ENCODE results near the gene SOX11.

The SOX11 gene

DNA sequence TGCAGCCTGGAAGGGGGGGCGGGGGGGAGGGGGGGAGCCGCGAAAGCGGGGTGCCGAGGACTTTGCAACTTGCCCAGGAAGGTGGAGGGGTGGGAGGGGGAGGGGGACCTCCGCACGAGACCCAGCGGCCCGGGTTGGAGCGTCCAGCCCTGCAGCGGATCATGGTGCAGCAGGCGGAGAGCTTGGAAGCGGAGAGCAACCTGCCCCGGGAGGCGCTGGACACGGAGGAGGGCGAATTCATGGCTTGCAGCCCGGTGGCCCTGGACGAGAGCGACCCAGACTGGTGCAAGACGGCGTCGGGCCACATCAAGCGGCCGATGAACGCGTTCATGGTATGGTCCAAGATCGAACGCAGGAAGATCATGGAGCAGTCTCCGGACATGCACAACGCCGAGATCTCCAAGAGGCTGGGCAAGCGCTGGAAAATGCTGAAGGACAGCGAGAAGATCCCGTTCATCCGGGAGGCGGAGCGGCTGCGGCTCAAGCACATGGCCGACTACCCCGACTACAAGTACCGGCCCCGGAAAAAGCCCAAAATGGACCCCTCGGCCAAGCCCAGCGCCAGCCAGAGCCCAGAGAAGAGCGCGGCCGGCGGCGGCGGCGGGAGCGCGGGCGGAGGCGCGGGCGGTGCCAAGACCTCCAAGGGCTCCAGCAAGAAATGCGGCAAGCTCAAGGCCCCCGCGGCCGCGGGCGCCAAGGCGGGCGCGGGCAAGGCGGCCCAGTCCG, 540 bp downstream of the SOX11 start:
- DNase-seq: no peak

DNA sequence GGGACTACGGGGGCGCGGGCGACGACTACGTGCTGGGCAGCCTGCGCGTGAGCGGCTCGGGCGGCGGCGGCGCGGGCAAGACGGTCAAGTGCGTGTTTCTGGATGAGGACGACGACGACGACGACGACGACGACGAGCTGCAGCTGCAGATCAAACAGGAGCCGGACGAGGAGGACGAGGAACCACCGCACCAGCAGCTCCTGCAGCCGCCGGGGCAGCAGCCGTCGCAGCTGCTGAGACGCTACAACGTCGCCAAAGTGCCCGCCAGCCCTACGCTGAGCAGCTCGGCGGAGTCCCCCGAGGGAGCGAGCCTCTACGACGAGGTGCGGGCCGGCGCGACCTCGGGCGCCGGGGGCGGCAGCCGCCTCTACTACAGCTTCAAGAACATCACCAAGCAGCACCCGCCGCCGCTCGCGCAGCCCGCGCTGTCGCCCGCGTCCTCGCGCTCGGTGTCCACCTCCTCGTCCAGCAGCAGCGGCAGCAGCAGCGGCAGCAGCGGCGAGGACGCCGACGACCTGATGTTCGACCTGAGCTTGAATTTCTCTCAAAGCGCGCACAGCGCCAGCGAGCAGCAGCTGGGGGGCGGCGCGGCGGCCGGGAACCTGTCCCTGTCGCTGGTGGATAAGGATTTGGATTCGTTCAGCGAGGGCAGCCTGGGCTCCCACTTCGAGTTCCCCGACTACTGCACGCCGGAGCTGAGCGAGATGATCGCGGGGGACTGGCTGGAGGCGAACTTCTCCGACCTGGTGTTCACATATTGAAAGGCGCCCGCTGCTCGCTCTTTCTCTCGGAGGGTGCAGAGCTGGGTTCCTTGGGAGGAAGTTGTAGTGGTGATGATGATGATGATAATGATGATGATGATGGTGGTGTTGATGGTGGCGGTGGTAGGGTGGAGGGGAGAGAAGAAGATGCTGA, 1.4 kb downstream of the SOX11 start:
- DNase-seq: no peak

DNA sequence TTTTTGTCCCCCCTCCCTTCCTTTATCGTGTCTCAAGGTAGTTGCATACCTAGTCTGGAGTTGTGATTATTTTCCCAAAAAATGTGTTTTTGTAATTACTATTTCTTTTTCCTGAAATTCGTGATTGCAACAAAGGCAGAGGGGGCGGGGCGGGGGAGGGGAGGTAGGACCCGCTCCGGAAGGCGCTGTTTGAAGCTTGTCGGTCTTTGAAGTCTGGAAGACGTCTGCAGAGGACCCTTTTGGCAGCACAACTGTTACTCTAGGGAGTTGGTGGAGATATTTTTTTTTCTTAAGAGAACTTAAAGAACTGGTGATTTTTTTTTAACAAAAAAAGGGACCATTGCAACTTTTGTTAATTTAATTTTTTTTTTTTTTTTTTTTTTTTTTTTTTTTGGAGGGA, 2.1 kb downstream of the SOX11 start:
- DNase-seq: no peak

DNA sequence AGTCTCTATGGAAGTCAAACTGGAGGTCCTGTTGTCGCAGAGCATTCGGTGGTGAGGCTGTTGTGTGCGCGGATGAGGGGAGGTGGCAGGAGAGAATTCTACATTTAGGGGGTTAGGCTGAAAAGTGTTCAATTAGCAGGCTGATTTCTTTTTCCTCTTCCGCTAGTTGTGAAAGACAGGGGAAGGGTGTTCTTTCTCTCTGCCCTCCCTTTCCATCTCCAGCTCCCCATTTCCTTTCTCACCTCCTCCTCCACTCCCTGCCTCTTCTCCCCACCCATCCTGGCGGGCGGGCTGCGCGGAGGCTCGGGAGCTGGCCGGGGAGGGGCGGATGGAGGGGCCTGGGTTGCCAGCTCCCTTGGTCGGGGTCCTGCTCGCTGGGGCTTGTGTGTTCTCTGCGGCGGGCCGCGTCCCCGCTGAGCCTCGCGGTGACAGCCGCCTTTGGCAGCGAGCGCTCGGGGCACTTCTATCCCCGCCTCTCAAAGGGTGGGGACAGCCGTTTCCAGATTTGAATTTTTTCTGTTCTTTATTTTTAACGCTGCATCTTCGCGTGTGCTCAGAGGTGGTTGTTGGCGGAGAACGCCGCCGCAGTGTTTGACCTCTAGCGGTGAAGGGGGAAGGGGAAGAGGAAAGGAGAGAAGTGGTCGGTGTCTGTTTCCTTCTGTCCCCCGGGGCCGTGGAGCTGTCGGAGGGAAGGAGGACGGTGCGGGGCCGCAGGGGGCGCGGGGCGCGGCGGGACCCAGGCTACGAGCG, 3.6 kb downstream of the SOX11 start:
- no peak for DNase-seq

DNA sequence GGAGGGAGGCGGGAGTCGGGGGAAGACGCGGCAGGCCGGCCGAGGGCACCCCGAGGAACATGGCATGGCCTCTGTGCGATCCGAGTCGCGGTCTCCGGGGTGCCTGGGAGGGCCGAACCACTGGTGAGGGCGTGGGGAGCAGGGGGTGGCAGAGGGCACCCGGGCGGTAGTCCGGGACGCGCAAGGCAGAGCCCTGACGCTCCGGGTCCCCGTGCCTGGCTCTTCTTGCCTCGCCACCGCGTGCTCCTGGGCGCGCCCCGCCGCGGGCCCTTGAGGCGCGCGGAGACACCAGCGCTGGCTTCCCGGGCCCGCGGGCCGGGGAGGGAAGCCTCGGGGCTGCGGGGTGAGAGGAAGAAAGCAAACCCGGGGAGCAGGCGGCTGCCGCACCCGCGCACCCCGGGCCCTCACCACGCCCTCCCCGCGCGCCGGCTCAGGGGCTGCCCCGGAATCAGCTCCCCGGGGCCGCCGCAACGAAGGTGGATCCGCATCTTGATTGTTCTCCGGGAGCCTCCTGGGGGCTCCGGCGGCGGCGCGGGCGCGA, 4.3 kb downstream of the SOX11 start:
- DNase-seq: no peak

DNA sequence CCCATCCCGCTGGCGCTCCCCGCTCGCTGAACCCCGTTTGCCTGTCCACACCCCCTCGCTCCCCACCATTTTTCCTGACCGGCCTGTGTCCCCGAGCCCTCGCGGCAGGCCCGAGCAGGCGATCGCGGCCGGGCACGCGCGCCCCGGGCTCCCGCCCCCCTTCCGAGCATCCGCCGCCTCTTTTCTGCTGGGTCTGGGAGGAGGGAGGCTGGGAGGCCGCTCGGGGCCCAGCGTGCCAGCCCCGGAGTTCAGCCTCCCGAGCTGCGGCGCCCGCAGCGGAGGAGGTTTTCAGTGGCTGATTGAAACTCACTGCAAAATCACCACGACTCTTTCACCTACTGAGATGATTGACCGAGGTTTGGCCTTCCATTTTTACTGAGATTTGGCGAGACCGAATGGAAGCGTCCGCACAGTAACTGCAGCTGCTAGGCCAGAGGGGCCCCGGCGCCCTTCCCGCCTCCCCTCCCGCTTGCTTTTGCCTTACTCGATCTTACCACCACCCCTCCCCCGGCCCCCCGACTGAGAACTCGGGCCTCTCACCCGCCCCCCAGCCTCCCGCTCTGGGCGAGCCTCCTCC, 4.8 kb downstream of the SOX11 start:
- no peak for DNase-seq

DNA sequence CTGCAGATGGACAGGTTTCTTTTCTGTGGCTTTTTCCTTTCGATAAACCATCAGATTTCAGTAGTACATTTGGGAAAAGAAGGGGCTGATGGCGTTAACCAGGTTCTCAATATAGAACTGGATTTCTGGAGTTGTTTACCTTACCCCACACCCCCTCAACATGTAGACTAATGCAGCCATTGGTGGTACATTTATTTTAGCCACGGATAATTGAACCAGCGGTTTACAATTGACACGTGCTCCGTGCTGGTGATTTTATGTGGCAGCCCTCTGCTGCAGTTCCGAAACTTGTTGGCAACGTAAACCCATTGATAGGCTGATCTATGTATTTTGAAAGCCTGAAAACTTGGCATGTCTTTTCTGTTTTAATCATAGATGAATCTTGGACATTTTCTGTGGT, 5.4 kb downstream of the SOX11 start:
- DNase-seq: no peak

DNA sequence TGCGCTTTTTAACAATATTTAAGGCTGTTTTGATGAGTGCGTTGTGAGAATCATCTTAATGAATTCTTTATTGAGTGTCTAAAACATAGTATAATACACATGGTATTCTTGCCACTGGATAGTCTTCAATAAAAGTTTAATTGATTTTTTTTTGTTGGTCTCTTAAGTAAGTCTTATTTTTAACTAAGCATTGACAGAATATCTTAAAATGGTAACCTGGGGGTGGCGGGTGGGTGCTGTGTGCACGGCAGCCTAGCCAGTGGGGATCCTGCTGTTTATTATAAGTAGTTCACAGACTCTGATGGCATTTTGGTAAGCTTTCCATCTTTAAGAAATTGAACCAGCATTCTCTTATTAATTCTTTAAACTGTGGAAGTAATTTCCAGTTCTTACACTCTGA, 6.0 kb downstream of the SOX11 start:
- DNase-seq: no peak

DNA sequence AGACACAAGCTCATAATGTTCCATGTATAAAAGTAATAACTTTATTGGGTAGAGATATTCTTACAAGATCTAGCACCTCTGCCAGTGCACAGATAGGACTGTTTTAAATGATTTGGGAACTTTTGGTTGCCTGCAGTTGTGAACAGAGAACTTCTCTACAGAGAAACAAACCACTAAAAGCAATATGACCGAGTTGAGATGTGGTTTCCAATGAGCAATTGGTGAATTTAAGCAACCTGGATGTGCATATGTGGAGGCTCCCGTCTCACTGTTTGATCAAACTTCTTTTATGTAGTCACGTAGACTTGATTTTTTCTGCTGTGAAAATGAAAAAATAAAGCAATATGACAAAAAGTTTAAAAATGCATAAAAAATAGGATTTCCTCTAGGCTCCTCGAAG, 7.8 kb downstream of the SOX11 start:
- DNase-seq: no peak

DNA sequence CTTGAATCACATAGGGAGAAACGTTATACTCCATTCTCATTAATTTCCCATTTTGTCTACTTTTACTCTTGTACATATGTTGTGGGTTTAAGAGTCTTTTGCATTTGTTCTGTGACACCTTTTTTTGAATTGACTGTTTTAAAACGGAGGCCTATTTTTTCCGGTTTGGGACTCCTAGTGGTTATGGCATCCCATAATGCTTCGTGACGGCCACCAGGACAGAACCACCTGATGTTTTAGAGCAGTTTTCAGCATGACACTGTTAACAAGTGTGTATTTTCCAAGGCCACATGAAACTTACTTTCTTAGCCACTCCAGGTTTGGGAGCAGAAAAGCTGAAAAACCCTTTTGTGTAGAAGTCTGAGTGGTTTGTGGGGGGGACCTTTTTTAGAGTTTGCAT, 8.4 kb downstream of the SOX11 start:
- DNase-seq: no peak

DNA sequence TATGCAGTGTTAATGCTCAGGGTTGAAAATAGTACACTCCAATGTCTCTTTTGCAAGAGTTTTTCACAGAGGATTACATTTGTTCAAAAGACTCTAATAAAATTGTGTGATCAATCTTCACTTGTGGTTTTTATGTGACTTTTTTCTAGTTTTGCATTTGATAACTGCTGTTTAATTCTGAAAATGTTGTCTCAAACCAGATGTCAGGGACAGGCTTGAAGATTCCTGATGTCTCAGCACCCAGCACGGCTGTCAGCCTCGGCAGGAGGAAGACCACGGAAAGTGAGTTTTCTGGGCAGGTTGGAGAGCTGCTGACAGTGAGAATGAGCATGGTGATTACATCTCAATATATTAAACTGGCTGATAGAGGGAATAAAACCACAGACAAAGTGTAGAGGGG, 9.1 kb downstream of the SOX11 start:
- no peak for DNase-seq

DNA sequence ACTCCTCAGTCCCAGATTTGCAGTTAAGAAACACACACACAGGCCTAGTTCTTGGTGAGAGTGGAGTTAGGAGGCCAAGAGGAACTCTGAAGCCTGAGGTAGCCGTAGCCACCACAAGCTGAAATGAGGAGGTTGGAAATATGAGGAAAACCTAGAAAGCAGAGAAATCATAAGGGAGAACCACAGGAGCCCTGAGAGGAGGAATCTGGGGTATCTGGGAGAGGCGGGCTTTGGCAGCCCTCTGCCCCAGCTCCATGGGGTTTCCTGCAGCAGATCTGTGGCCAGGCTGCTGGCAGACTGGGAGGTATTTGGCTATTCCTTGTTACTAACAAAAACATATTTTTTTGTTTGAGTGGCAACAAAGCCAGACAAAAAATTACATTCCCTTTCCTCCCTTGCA, 11.0 kb downstream of the SOX11 start:
- no peak for DNase-seq

DNA sequence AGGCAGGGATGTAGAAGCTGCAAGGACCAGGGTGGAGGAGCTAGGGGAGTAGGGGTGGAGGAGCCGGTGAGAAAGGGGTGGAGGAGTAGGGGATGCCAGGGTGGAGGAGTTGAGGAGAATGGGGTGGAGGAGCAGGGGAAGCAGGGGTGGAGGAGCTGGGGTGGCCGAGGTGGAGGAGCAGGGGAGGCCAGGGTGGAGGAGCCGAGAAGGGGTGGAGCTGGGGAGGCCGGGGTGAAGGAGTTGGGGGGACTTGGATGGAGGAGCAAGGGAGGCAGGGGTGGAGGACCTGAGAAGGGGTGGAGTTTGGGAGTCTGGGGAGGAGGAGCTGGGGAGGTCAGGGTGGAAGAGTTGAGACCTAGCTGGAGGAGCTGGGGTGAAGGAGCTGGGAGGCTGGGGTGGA, 13.3 kb downstream of the SOX11 start:
- no peak for DNase-seq

DNA sequence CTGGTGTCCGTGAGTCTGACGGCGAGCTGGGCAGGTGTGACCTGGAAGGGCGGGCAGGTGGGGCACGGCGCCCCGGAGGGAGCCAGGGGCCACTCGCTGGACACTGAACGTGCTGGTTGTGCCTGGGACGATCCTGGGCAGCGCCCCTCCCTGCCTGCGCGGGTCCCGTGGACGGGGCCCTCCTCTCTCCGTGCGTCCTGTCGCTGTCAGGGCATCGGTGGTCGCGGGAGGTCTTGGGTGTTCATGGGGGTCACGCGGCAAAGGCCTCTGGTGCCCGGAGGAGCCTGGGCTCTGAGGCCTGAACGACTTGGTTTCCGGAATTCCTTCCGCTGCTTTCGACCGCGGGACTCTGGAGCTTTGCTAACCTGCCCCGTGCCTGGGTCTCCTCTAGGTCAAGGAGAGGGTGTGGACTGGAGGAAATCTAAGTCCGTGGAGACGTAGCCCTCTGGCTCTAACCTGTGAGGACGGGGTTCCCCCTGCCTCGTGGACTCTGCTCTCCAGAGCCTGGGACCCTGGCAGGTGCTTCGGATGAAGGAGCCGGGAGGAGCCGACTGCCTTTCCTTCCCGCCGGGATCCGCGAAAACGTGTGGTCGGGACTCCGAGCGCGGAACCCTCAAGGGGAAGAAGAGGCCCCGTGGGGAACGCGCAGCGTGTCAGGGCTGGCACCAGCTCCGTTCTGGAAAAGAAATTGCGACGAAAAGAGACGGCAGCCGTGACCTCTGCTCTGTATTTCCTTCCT, 14.7 kb downstream of the SOX11 start:
- no peak for DNase-seq

DNA sequence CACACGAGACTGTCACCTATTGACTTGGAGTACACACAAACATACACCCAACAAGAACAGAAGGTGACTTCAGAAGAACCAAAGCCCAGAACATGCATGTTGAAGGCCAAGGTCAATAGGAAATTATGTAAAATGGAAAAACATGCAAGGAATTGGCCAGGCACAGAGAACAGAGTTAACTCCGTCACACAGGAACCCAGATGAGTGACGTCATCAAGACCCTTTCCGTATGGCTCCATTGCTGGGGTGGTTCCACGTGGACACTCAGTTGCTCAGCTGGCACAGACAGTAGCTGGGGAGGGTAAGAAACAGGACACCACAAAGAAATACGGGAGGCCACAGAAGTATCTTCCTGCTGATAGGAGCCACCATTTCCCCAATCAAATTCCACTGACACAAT, 18.4 kb downstream of the SOX11 start:
- no peak for DNase-seq

DNA sequence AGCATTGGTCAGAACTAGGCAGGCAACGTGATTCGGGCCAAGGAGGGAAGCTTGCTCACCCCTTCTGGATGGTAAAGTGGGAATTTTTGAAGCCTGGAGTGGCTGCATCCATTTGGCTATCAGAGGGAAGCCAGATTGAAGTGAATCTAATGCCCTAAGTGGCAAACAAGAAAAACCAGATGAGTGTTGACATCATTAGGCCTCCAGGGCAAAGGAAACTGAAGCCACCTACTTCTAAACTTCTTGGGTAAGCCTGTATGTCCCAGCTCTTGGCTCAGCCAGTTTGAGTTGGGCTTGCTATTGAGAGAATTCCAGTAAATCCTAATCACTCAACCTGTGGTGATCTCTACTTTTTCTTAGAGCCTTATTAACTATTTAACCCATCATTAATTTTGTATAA, 20.9 kb downstream of the SOX11 start:
- DNase-seq: no peak

DNA sequence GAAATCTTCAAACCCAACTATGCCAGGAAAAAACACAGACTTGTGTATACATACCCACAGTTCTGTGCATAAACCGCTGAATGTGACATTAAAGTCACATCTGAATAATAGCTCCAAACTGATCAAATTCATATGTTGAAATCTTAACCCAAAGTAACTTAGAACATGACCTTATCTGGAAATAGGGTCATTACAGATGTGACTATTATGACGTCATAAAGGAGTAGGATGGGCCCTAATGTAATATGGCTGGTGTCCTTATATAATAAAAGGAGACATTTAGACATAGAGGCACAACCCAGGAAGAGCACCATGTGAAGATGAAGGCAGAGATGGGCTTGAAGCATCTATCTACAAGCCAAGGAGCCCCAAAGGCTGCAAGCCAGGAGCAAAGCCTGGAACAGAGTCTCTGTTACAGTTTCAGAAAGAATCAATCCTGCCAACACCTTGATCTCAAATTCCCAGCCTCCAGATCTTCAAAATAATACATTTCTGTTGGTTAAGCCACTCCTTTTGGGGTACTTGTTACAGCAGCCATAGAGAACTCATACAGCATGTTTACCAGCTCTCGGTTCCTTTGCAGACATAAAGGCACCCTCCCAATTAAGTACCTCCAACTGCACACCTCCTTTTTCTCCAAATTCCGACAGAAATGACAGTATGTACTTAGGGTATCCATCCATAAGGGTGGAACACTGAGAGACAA, 27.6 kb downstream of the SOX11 start:
- no peak for DNase-seq

DNA sequence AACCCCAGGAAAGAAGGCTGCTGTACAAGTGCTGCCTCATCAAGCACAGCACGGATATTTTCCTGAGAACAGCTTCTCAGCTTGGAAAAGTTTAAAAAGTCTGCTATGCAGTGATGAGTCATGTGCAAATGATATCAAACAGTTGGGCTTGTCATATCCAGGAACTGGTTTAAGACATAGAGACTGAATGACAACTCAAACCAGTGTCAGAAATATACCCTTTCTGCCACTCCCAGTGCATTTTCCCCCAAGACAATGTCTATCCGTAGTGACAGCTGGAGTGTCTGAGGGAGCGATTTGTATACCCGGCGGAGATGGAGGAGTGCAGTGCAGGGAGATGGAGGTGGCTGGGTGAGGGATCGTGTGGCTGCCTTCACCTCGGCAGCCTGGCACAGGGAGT, 28.2 kb downstream of the SOX11 start:
- no peak for DNase-seq

DNA sequence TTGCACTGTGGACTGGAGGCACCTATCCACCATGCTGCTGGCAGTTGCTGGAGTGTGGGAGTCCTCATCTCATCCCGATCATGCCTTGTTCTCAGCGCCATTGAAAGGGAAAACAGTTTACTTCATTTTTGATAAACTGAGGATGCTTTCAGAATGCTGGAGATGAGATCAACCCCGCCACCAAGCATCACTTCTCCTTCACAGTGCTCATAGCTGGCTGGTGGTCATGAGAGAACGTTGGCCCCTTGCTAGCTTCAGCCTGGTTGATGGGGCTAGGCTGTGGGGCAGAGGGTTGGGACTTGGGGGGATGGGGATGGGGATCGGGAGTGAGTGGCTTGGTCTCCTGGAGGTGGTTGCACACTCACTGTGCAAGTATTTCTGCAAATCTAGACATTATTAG, 30.1 kb downstream of the SOX11 start:
- no peak for DNase-seq

DNA sequence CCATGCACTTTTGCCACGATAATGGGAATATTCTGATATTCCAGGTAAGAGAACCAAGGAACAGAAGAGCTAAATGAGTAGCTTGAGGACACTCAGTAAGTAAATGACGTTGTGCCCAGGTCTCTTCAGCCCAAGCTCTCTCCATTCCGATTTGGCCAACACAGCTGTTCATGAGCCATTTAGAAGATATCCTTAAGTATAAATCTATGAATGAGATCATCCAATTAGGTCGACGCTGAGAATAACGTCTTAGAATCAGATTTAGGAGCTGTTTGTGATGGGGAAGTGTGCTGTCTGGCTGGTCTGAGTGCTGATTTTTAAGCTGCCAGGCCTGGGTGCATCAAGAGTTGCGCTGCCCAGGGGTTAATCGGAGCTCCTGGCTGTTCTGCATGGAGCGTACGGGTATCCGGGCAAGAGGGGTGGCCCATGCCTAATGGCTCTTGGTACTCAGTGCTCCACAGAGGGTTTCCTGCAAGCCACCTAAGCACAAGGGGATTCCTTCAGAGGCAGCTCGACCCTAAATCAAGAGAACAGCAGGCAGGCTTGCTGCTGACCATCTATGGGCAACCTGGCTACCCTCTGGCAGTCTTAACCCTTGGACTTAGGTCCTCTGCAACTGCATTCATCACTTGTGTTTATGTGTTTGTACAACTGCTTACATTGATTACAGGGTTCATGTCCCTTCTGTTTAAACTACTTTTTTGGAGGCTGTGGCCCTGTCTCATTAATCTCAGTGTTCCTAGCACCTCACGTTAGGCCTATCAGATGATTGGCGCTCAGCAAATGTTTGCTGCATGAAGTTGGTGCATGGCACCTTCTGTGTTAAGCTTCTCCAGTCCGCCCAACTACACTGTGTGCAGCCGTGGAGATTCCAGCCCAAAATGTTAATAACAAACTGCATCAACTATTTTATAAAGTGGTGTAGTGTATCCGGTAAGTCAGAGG, 31.9 kb downstream of the SOX11 start:
- DNase-seq: no peak
